SK-N-MC (cell line): ENCODE data around the gene NYAP2.

Experiments used
- DNase-seq: peaks from one replicate; pipeline ENCODE4 v3.0.0-alpha.2; 2011; ENCODE audit warnings: low read depth, low spot score
- H3K27ac ChIP-seq: fragments of 200-600 bp; sonication (generic); 2 replicates; pipeline ENCODE4 v1.5.1; 2016; ENCODE audit warnings: mixed run types
- H3K36me3 ChIP-seq: fragments of 200-600 bp; sonication (generic); 2 replicates; pipeline ENCODE4 v1.6.1; 2017; ENCODE audit warnings: antibody characterized with exemption, low read length, mixed read lengths; ENCODE audit not compliant: insufficient read depth
- H3K4me3 ChIP-seq: fragments of 200-600 bp; sonication (generic); 2 replicates; pipeline ENCODE4 v1.5.1; 2016
- H3K9ac ChIP-seq: fragments of 200-600 bp; sonication (generic); 2 replicates; pipeline ENCODE4 v1.8.0; 2017; ENCODE audit warnings: mixed run types, mixed read lengths; ENCODE audit not compliant: insufficient read length
- H3K9me3 ChIP-seq: fragments of 200-600 bp; sonication (generic); 2 replicates; pipeline ENCODE4 v1.6.1; 2017; ENCODE audit warnings: low read depth, mild to moderate bottlenecking, antibody characterized with exemption, low read length, moderate library complexity, mixed read lengths
- EZH2 ChIP-seq: fragments of 200-600 bp; sonication (generic); IDR thresholded peaks from one replicate; pipeline ENCODE4 v1.6.1; 2017; ENCODE audit warnings: antibody characterized with exemption
- FOXP2 ChIP-seq: optimal IDR thresholded peaks from 2 replicates; pipeline ENCODE3; 2011; ENCODE audit warnings: mild to moderate bottlenecking, moderate library complexity; ENCODE audit not compliant: insufficient read depth; ENCODE audit errors: extremely low read length, control extremely low read depth
- POLR2AphosphoS5 ChIP-seq: IDR thresholded peaks from 2 replicates; pipeline ENCODE4 v1.6.1; 2012; ENCODE audit warnings: mild to moderate bottlenecking, low read depth, low read length, borderline replicate concordance

NYAP2 gene

GRCh38 chr2:225637259-225637658, 237.7 kb downstream of the NYAP2 start:
- Histone ChIP-seq H3K36me3 (no peaks in the 10 kb centered on the region), H3K9me3 (no peaks in the 10 kb centered on the region), H3K9ac (no peak overlapping the region), H3K4me3 (no peak overlapping the region), H3K27ac (no peak overlapping the region)
- no peak for DNase-seq
- TF ChIP-seq EZH2 (no peak), POLR2AphosphoS5 (no peak), FOXP2 (no peak)

- Histone ChIP-seq H3K27ac (no peak overlapping the region), H3K9ac (no peak overlapping the region), H3K4me3 (no peak overlapping the region), H3K36me3 (no peaks in the 10 kb centered on the region), H3K9me3 (no peaks in the 10 kb centered on the region)
- TF ChIP-seq EZH2 = no peak
- no peak for TF ChIP-seq FOXP2
- TF ChIP-seq POLR2AphosphoS5 = no peak
- no peak for DNase-seq
These were observed 241.0 kb downstream of the NYAP2 start for GRCh38 chr2:225640550-225640949.

GRCh38 chr2:225649274-225649673, 249.8 kb downstream of the NYAP2 start:
- Histone ChIP-seq H3K4me3 (no peak overlapping the region), H3K27ac (no peak overlapping the region), H3K9ac (no peak overlapping the region), H3K36me3 (no peaks in the 10 kb centered on the region), H3K9me3 (no peaks in the 10 kb centered on the region)
- no peak for DNase-seq
- TF ChIP-seq POLR2AphosphoS5 = no peak
- TF ChIP-seq EZH2 = no peak
- no peak for TF ChIP-seq FOXP2

GRCh38 chr2:225650041-225650440, 250.5 kb downstream of the NYAP2 start:
- no peak overlapping the region for H3K27ac ChIP-seq
- no peaks in the 10 kb centered on the region for H3K9me3 ChIP-seq
- H3K36me3 ChIP-seq = no peaks in the 10 kb centered on the region
- no peak overlapping the region for H3K4me3 ChIP-seq
- no peak for DNase-seq
- H3K9ac ChIP-seq = no peak overlapping the region
- TF ChIP-seq EZH2 (no peak), FOXP2 (no peak), POLR2AphosphoS5 (no peak)

GRCh38 chr2:225660262-225661131, 261.0 kb downstream of the NYAP2 start:
- Histone ChIP-seq H3K27ac (peak overlapping the region; percentile 71), H3K36me3 (no peaks in the 10 kb centered on the region), H3K9ac (peak overlapping the region; percentile 39), H3K9me3 (no peaks in the 10 kb centered on the region), H3K4me3 (peak overlapping the region; percentile 59)
- peak; percentile 75 for DNase-seq
- TF ChIP-seq EZH2 (no peak), FOXP2 (no peak), POLR2AphosphoS5 (no peak; the same call in 1 of the 2 replicates)

- Histone ChIP-seq H3K36me3 (no peaks in the 10 kb centered on the region), H3K9ac (no peak overlapping the region), H3K27ac (no peak overlapping the region), H3K4me3 (no peak overlapping the region), H3K9me3 (no peaks in the 10 kb centered on the region)
- TF ChIP-seq EZH2 (no peak), FOXP2 (no peak)
- no peak for DNase-seq
These were observed 262.6 kb downstream of the NYAP2 start for GRCh38 chr2:225662101-225662500.

GRCh38 chr2:225667445-225667844, 267.9 kb downstream of the NYAP2 start:
- no peak overlapping the region for H3K9ac ChIP-seq
- no peak overlapping the region for H3K27ac ChIP-seq
- no peaks in the 10 kb centered on the region for H3K9me3 ChIP-seq
- no peak for DNase-seq
- no peak for TF ChIP-seq EZH2
- TF ChIP-seq FOXP2 = no peak
- no peaks in the 10 kb centered on the region for H3K36me3 ChIP-seq
- H3K4me3 ChIP-seq = no peak overlapping the region

- no peak overlapping the region for H3K4me3 ChIP-seq
- no peaks in the 10 kb centered on the region for H3K36me3 ChIP-seq
- peak overlapping the region; percentile 69 for H3K27ac ChIP-seq
- peak; percentile 78 for DNase-seq
- no peaks in the 10 kb centered on the region for H3K9me3 ChIP-seq
- H3K9ac ChIP-seq = no peak overlapping the region
- no peak for TF ChIP-seq FOXP2
- TF ChIP-seq EZH2 = no peak
- no peak for TF ChIP-seq POLR2AphosphoS5
These were observed 269.2 kb downstream of the NYAP2 start for GRCh38 chr2:225668606-225669266.
